Glutamatergic neuron (in vitro differentiated cells): ENCODE results near the gene PTAR1. TPM values are rescaled to one million over a fixed set of nuclear protein-coding genes. Genes with fewer than 3 reads are reported as not detected.

ENCODE experiments used
- DNase-seq: peaks from one replicate; pipeline ENCODE4 v3.0.0; 2022
- H3K27ac Mint-ChIP-seq: one replicate; pipeline ENCODE4 v1.8.0; 2020; ENCODE audit warnings: mild to moderate bottlenecking, mixed read lengths, inconsistent platforms; ENCODE audit not compliant: unreplicated experiment
- H3K27me3 Mint-ChIP-seq: one replicate; pipeline ENCODE4 v1.8.0; 2020; ENCODE audit warnings: mild to moderate bottlenecking, moderate library complexity, mixed read lengths, inconsistent platforms; ENCODE audit not compliant: unreplicated experiment
- H3K36me3 Mint-ChIP-seq: one replicate; pipeline ENCODE4 v1.8.0; 2020; ENCODE audit warnings: mild to moderate bottlenecking, mixed read lengths, inconsistent platforms; ENCODE audit not compliant: unreplicated experiment
- H3K4me1 Mint-ChIP-seq: one replicate; pipeline ENCODE4 v1.8.0; 2020; ENCODE audit warnings: mild to moderate bottlenecking, low read depth, mixed read lengths, inconsistent platforms; ENCODE audit not compliant: unreplicated experiment
- H3K4me3 Mint-ChIP-seq: one replicate; pipeline ENCODE4 v1.8.0; 2020; ENCODE audit warnings: mild to moderate bottlenecking, mixed read lengths, inconsistent platforms; ENCODE audit not compliant: unreplicated experiment
- H3K9me3 Mint-ChIP-seq: one replicate; pipeline ENCODE4 v1.8.0; 2020; ENCODE audit warnings: mild to moderate bottlenecking, moderate library complexity, mixed read lengths, inconsistent platforms; ENCODE audit not compliant: unreplicated experiment
- total RNA-seq: library from RNA; stranded (reverse); fragmentation: NEBNext Ultra II Directional; extraction: Animal tissue kit (Norgen Biotek cat#: 25700); gene quantifications from one replicate; pipeline ENCODE4 v1.2.1, GENCODE V29; 2021; ENCODE audit not compliant: unreplicated experiment
- TF ChIP-seq, protein P1 (sequence below): fragments of 200-600 bp; sonication (generic); IDR thresholded peaks from one replicate; pipeline ENCODE4 v1.5.0; 2021; ENCODE audit not compliant: partially characterized antibody, unreplicated experiment

The PTAR1 gene
- total RNA-seq, 1 donor from 2014 or later, result 49.9 TPM

DNA sequence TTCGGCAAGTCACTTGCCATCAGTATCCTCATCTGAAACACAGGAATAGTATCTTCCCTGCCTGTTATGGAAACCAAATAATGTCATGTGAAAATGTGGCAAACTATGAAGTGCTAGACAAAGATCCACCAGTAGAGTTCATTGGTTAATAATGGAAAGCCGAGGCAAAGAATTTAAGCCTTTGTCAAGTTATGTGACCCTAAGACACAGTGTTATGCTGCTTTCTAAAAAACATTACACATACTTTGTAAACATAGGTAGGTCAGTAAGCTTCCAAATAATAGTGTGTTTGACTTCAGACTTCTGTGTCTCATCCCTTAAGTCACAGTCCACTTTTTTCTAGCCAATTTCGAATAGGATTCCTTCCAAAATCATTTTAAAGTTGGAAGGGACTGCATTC is 6.0 kb downstream of the PTAR1 start:
- DNase-seq, result no peak
- no peak overlapping the region for H3K27ac Mint-ChIP-seq
- TF ChIP-seq, protein P1, sequence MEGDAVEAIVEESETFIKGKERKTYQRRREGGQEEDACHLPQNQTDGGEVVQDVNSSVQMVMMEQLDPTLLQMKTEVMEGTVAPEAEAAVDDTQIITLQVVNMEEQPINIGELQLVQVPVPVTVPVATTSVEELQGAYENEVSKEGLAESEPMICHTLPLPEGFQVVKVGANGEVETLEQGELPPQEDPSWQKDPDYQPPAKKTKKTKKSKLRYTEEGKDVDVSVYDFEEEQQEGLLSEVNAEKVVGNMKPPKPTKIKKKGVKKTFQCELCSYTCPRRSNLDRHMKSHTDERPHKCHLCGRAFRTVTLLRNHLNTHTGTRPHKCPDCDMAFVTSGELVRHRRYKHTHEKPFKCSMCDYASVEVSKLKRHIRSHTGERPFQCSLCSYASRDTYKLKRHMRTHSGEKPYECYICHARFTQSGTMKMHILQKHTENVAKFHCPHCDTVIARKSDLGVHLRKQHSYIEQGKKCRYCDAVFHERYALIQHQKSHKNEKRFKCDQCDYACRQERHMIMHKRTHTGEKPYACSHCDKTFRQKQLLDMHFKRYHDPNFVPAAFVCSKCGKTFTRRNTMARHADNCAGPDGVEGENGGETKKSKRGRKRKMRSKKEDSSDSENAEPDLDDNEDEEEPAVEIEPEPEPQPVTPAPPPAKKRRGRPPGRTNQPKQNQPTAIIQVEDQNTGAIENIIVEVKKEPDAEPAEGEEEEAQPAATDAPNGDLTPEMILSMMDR, result no peak
- H3K9me3 Mint-ChIP-seq, result no peaks in the 10 kb centered on the region
- H3K4me1 Mint-ChIP-seq, result peaks cover 24% of the 10 kb centered on the region
- H3K36me3 Mint-ChIP-seq, result no peaks in the 10 kb centered on the region
- H3K4me3 Mint-ChIP-seq, result no peak overlapping the region
- peaks cover 3% of the 10 kb centered on the region for H3K27me3 Mint-ChIP-seq

DNA sequence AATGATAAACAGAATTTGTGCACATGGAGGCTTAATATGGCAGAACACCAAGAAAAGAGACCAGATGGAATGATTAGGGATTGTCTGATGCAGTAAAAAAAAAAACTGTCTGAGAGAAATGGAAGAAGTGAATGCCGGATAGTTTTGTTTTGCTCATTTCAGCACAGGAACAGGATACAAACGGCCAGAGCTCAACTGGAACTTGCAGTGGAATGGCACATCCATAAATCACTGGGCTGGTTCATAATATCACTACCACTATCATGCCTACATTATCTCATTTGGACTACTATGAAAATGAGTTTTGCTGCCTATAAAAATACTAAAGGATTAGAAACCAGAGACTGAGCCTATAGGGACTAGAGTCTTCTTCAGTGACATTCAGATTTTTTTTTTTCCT is 9.7 kb downstream of the PTAR1 start:
- H3K4me3 Mint-ChIP-seq, result no peak overlapping the region
- H3K27ac Mint-ChIP-seq, result no peak overlapping the region
- TF ChIP-seq, protein P1, result no peak
- DNase-seq, result no peak
- no peaks in the 10 kb centered on the region for H3K36me3 Mint-ChIP-seq
- peaks cover 13% of the 10 kb centered on the region for H3K4me1 Mint-ChIP-seq
- H3K27me3 Mint-ChIP-seq, result no peaks in the 10 kb centered on the region
- no peaks in the 10 kb centered on the region for H3K9me3 Mint-ChIP-seq

DNA sequence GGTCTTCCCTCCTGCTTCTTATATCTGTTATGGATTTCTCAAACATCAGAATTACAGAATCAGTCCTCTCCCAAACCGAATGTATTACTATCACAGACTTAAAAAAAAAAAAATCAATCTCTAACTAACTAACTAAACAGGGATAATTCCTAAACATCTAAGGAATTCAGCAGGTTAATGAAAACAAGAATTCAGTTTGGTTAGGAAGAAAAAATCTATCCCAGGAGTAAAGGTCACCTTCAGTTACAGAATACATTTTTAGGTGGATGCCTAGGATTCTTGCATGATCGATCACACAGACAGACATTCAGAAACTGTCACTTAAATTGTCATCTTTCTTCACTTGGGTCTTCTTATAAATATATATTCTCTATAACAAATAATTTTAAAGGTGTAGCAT is 11.5 kb downstream of the PTAR1 start:
- no peak for DNase-seq
- TF ChIP-seq, protein P1, result no peak
- H3K27ac Mint-ChIP-seq, result no peak overlapping the region
- H3K4me3 Mint-ChIP-seq, result no peak overlapping the region
- H3K27me3 Mint-ChIP-seq, result no peaks in the 10 kb centered on the region
- peaks cover 13% of the 10 kb centered on the region for H3K4me1 Mint-ChIP-seq
- no peaks in the 10 kb centered on the region for H3K9me3 Mint-ChIP-seq
- H3K36me3 Mint-ChIP-seq, result no peaks in the 10 kb centered on the region

DNA sequence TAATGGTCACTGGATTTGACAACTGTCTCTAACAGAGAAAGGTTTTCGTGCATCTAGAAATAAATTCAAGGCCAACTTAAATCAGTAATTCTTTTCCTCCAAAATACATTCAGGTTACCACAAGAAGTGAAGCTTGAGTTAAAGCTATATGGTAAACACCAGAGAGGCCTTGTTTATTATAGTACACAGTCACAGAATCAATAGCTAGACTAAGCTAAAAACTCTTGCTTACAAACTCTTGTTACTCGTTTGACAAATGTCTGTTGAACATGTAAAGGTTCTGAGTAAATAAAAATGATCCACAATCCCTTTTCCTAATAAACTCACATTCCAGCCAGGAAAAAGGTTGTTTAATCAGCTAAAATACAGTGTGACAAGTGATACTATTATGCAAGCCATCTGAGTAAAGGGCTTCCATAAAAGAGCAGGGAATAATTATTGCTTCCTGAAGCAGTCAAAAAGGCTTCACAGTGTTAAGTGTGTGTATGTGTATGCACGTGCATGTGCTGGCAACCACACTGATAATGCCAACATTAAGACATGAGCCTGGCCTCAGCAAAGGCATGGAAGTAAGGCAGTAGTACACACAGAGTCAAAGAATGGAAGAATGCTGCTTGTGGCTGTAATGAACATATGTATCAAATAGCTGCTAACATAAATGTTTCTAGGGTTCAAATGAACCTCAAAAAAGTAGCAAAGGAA is 12.8 kb downstream of the PTAR1 start:
- Mint-ChIP-seq H3K27ac (no peak overlapping the region), H3K36me3 (no peaks in the 10 kb centered on the region), H3K4me3 (no peak overlapping the region), H3K9me3 (no peaks in the 10 kb centered on the region), H3K27me3 (no peaks in the 10 kb centered on the region), H3K4me1 (peaks cover 13% of the 10 kb centered on the region)
- TF ChIP-seq, protein P1, result no peak
- no peak for DNase-seq

DNA sequence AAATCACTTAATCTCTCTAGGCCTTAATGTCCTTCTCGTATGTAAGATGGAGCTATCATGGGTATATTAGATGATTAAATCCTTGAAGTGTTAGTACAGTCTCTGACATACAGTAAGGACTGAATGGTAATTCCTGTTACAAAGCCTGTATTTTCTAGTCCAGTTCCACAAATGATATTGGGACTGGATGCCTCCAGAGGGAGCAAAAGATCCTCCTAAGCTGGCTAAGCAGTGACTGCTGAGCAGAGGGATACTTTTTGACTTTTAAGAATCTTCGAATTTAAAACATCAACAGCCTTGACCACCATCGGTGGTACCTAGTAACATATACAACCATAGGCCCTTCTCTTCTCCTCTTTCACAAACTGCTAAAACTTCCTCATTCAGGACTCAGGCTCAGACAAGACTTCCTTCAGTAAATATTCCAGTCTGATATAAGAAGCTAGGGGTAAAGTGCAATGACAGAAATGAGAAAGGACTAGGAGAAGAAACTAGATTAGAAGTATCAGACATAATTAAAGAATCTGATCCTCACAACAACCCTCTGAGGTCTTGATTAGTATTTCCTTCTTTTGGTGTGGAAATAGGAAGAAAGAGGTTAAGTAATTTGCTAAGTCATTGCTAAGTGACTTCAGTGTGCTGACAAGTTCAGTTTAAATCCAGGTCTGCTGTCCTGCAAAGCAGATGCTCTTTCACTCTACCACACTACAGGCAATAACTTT is 13.9 kb downstream of the PTAR1 start:
- Mint-ChIP-seq H3K4me3 (no peak overlapping the region), H3K27me3 (no peaks in the 10 kb centered on the region), H3K4me1 (peaks cover 13% of the 10 kb centered on the region), H3K9me3 (no peaks in the 10 kb centered on the region), H3K36me3 (no peaks in the 10 kb centered on the region), H3K27ac (no peak overlapping the region)
- no peak for DNase-seq
- TF ChIP-seq, protein P1, result no peak
